CD4-positive, alpha-beta T cell treated with Interleukin-4 for 4 hours (primary cell): ENCODE measurements around the gene ADAMTS17.

ENCODE experiments used
- DNase-seq: peaks from one replicate; pipeline ENCODE4 v3.0.0-alpha.2; 2020

ADAMTS17 gene

GRCh38 chr15:100166313-100166712, 175.5 kb downstream of the ADAMTS17 start:
- no peak for DNase-seq

- no peak for DNase-seq
Measured at GRCh38 chr15:100163961-100164360, 177.8 kb downstream of the ADAMTS17 start.

GRCh38 chr15:100160953-100161352, 180.8 kb downstream of the ADAMTS17 start:
- no peak for DNase-seq

GRCh38 chr15:100159436-100159835, 182.3 kb downstream of the ADAMTS17 start:
- DNase-seq: no peak

GRCh38 chr15:100158356-100158755, 183.4 kb downstream of the ADAMTS17 start:
- DNase-seq: no peak

GRCh38 chr15:100156201-100156600, 185.6 kb downstream of the ADAMTS17 start:
- DNase-seq: no peak

- DNase-seq: no peak
Measured at GRCh38 chr15:100154338-100154737, 187.4 kb downstream of the ADAMTS17 start.

- no peak for DNase-seq
Measured at GRCh38 chr15:100152463-100152862, 189.3 kb downstream of the ADAMTS17 start.

- no peak for DNase-seq
Measured at GRCh38 chr15:100150906-100151305, 190.9 kb downstream of the ADAMTS17 start.

- DNase-seq: no peak
Measured at GRCh38 chr15:100147828-100148227, 193.9 kb downstream of the ADAMTS17 start.

- DNase-seq: no peak
Measured at GRCh38 chr15:100143378-100143777, 198.4 kb downstream of the ADAMTS17 start.

- no peak for DNase-seq
Measured at GRCh38 chr15:100141311-100142001, 200.3 kb downstream of the ADAMTS17 start.

- DNase-seq: no peak
Measured at GRCh38 chr15:100140527-100141308, 201.1 kb downstream of the ADAMTS17 start.

GRCh38 chr15:100134586-100134985, 207.2 kb downstream of the ADAMTS17 start:
- DNase-seq: no peak

GRCh38 chr15:100134089-100134583, 207.6 kb downstream of the ADAMTS17 start:
- no peak for DNase-seq

GRCh38 chr15:100133001-100133400, 208.8 kb downstream of the ADAMTS17 start:
- DNase-seq: no peak

- DNase-seq: no peak
Measured at GRCh38 chr15:100132309-100132708, 209.5 kb downstream of the ADAMTS17 start.

- DNase-seq: no peak
Measured at GRCh38 chr15:100131321-100132224, 210.2 kb downstream of the ADAMTS17 start.

GRCh38 chr15:100129677-100130076, 212.1 kb downstream of the ADAMTS17 start:
- no peak for DNase-seq

- no peak for DNase-seq
Measured at GRCh38 chr15:100125401-100126191, 216.2 kb downstream of the ADAMTS17 start.

- DNase-seq: no peak
Measured at GRCh38 chr15:100124936-100125335, 216.8 kb downstream of the ADAMTS17 start.

GRCh38 chr15:100124361-100124760, 217.4 kb downstream of the ADAMTS17 start:
- no peak for DNase-seq
